Effector CD8-positive, alpha-beta T cell (primary cell): ENCODE data around the gene CKMT1A.
"Not testable (repeated sequence)": the region's sequence is repeated elsewhere in the genome, so short reads cannot be mapped to it uniquely, and the experiment has no call there.

Experiments
- DNase-seq: peaks from one replicate; lab custom pipeline; 2025; lab: John Stamatoyannopoulos, UW
- total RNA-seq, 4 experiments: gene quantifications; one replicate each; lab custom pipeline; 2026; lab: John Stamatoyannopoulos, UW

Gene CKMT1A
- total RNA-seq = 0 reads per million in 4 experiments

DNA sequence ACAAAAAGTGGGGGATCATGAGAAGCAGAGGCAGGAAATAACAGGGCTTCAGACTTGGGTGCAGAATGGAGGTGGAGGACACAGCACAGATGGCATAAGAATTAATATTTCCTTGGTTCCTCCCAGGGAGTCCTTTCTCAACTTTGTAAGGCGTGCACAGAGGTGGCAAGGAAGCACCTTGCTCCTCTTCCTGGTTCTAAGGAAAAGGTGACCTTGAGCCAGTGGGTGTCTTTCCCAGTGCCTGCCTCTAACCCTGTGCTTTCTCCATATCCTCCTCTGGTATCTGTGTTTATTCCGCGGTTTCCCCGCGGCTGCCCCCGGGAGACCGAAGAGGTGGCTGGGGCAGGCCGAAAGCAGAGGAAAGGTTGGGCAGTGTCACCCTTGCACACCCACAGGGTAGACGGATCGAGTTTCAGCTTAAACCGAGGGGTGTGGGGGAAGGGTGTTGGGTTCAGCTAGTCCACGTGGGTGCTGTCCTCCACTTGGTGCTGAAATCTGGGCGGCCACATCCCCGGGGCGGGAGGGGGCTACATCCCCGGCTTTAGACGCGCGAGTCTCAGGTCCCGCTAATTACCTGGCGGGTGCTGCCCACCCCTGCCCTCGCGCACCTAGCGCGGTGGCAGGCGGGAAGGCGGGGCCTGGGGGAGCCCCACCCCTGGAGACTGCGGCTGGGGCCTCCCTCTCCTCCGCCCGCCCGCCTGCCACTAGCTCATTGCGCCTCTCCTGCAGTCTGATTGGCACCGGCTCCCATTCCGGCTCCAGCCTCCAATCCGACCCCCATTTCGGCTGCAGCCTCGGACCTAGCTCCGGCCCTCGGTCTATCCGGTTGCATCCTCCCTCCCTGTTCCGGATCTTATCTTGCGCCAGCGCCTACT, at the start of gene CKMT1A:
Gene CKMT1A (plus strand): TSS at position 712 of the 875 bp plus-strand sequence. CDS start 192 bp downstream, outside the sequence.
- DNase-seq = not testable (repeated sequence)

GRCh38 chr15:43648649-43649429, 44.8 kb upstream of the CKMT1A start, which contains the start of gene CATSPER2:
CATSPER2 (minus strand) TSS chr15:43648844; CDS start chr15:43648061, 783 bp downstream.
- DNase-seq = no peak

DNA sequence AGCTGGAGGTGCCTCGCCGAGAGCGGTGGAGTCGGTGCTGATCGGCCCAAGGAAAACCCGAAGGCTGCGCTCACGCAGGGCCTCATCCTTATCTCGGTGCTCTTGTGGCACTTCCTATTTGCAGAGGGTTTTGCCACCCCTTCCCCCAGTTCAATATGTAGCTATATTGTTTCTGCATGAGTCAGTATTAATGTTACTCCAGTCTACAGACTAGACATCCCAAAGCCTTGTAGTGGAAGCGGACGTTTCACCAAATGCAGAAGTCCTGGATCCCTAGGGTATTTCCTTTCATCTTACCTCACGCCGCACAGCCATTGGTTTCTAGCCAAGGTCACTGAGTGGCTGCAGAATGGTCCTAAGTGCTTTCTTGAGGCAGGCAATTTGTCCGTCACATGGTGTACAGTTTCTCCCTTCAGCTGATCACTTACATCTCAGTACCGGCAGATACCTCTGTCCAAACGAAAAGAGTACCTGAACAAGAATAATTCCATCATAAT, 44.2 kb upstream of the CKMT1A start:
- not testable (repeated sequence) for DNase-seq

GRCh38 chr15:43659727-43660126, 33.9 kb upstream of the CKMT1A start:
- DNase-seq = not testable (repeated sequence)

DNA sequence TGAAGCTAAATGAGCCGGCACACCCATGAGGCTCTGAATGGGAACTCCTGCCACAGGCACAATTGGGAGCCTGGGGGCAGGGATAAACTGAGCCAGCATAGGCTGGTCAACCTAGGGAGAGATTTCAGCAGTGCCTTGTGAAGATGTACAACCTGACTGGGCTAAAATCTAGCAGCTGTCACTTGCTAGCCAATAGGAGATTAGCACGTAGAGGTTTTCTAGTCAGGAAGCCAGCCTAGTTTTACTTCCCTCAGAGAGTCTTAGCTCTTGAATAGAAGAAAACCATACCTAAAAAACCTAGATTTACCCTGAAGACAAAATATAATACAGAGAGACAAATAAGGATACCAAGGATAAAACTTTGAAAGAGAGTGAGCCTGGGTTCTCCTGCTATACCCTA, 31.4 kb upstream of the CKMT1A start:
- not testable (repeated sequence) for DNase-seq

GRCh38 chr15:43663333-43663732, 30.3 kb upstream of the CKMT1A start:
- DNase-seq = not testable (repeated sequence)

- not testable (repeated sequence) for DNase-seq
These were observed 27.5 kb upstream of the CKMT1A start for GRCh38 chr15:43666177-43666576.

- DNase-seq = not testable (repeated sequence)
These were observed 19.5 kb upstream of the CKMT1A start for GRCh38 chr15:43674175-43674574.

DNA sequence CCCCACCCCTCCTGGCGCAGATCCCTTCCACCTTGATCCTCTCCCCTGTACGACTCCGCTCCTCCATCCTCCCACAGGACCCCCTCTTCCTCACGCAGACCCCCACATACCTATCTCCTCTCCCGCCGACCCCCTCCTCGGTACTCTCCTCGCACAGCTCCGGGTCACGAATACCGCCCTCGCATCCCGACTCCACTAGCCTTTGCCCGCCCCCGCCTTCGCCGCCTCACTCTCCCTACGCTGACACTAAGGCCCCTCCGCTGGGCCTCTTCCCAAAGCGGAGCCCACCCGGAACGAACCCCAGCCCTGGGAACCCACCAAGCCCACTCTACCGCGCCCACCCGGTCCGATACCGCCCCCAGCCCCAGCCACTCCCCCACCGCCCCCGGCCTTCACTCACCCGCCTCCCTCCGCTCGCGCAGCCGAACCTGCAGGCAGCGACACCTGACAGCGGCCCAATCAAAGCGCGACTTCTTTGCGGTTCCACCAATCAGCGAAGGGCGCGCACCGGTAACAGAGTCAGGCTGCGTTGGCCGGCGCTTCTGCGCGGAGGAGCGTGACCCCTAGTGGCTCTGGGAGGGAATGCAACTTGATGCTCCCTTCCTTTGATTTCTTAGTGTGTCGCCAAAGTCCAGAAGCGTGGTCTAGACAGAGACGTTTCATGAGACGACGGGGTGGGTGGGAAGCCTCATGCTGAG, 3.9 kb upstream of the CKMT1A start:
- DNase-seq = not testable (repeated sequence)

GRCh38 chr15:43692679-43693078, 980 bp upstream of the CKMT1A start:
- not testable (repeated sequence) for DNase-seq

GRCh38 chr15:43702174-43702573, 8.5 kb downstream of the CKMT1A start:
- DNase-seq = no peak

DNA sequence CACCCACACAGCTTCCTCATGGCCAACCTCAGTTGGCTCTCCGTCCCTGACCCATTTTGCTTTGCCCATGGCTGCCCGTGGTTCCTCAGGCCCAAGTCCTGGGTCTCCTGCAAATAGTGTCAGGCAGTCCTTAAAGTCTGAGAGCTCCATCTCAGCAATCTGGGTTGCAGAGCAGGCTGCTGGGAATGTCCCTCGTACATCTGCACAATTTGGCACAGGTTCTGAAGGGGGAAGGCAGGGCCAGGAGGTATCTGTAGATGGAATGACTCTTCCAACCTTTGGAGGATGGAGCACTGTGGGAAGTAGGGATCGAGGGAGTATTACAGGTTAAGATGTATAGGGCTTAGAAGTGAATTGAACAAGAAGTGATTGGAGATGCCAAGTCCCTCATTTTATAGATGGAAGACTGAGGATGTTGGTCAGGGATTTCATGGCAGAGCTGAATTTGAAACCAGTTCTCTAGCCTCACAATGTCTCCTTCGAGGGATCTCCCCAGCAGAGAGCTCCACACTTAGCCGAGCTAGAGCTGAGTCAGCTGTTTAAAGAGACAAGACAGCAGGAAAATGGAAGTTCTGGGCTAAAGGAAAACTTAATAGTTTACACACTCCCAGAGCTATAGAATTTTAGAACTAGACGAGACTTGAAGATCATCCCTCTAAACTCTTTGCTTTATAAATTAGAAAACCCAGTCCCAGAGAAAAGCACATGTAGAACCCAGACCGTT, 9.2 kb downstream of the CKMT1A start:
- no peak for DNase-seq

- not testable (repeated sequence) for DNase-seq
These were observed 16.9 kb downstream of the CKMT1A start for GRCh38 chr15:43710431-43711131.

GRCh38 chr15:43723151-43723550, 29.5 kb downstream of the CKMT1A start:
- DNase-seq = no peak

DNA sequence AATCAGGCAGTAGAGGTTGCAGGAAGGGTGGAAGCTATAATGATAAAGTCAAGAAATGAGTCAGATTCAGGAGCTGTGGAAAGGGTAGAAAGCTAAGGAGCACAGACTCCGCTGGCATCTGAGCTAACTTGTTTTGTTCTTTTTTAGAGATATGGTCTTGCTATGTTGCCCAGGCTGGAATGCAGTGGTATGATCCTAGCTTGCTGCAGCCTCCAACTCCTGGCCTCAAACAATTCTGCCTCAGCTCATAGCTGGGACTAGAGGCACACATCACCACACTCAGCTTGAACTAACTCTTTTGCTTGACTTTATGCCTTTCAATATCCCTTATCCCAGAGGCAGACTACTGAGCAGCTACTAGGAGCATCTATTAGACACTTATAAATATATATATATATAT, 32.6 kb downstream of the CKMT1A start:
- not testable (repeated sequence) for DNase-seq

GRCh38 chr15:43728053-43728725, 34.5 kb downstream of the CKMT1A start:
- DNase-seq = not testable (repeated sequence)

DNA sequence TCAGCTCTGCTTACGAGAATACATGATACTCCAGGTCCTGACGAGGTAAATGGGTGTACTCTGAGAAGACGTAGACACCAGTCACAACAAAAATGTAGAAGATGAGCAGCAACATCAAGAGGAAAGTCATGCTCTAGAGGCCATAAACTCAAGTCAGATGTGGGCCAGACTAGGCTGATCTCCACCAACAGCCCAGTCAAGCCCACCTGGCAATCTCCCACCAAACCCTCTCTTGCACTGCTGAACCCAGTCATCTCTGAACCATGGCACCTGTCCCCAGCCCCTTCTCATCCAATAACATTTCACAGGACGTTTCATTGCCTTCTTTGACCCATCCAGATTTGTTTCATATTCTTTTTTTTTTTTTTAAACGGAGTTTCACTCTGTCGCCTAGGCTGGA, 41.8 kb downstream of the CKMT1A start:
- no peak for DNase-seq

GRCh38 chr15:43746245-43746902, 52.7 kb downstream of the CKMT1A start, which contains the start of gene PDIA3:
PDIA3 (plus strand) TSS chr15:43746438; CDS start chr15:43746540, 102 bp downstream.
- peak; percentile 76 for DNase-seq

DNA sequence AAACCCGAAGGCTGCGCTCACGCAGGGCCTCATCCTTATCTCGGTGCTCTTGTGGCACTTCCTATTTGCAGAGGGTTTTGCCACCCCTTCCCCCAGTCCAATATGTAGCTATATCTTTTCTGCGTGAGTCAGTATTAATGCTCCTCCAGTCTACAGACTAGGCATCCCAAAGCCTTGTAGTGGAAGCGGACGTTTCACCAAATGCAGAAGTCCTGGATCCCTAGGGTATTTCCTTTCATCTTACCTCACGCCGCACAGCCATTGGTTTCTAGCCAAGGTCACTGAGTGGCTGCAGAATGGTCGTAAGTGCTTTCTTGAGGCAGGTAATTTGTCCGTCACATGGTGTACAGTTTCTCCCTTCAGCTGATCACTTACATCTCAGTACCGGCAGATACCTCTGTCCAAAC, 53.2 kb downstream of the CKMT1A start:
- not testable (repeated sequence) for DNase-seq
